ENCODE measurements around the gene HS3ST3A1. TPM values are rescaled to one million over a fixed set of nuclear protein-coding genes. Genes with fewer than 3 reads are reported as not detected.

The HS3ST3A1 gene
- total and polyA plus RNA-seq, 12 donors: 0.12 to 4.1 (median 1.6) TPM; not detected in 1

DNA sequence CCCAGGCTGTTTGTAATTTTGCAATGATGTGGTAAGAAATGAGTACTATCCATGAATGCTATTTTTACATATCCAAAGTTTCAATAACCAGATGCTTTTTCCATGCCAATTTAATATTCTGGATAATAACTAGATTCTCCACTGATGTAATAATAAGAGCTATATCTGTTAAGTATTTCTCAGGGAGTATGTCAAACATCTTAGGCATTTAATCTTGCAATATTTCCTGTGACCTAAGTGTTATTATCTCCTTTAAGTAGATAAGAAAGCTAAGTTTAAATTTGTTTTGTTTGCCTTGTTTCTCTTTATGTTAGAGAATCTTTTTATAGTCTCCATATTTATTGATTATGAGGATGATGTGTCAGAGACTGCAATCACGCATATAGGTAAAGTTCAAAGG is 32.3 kb upstream of the HS3ST3A1 start:
- ATAC-seq: no peak
- Histone ChIP-seq H3K4me3 (no peak overlapping the region), H3K27me3 (no peaks in the 10 kb centered on the region), H3K27ac (no peak overlapping the region), H3K36me3 (no peaks in the 10 kb centered on the region), H3K4me1 (peaks cover 0 to 3% (median 0%) of the 10 kb centered on the region in 9 donors), H3K9me3 (no peaks in the 10 kb centered on the region)
- intact Hi-C loops (cut with DNase I): no loop called here
- DNase-seq: no peak
- 91% methylated on average over 1 of the region's 1 CpG for WGBS, 2 donors
- TF ChIP-seq, protein P1, sequence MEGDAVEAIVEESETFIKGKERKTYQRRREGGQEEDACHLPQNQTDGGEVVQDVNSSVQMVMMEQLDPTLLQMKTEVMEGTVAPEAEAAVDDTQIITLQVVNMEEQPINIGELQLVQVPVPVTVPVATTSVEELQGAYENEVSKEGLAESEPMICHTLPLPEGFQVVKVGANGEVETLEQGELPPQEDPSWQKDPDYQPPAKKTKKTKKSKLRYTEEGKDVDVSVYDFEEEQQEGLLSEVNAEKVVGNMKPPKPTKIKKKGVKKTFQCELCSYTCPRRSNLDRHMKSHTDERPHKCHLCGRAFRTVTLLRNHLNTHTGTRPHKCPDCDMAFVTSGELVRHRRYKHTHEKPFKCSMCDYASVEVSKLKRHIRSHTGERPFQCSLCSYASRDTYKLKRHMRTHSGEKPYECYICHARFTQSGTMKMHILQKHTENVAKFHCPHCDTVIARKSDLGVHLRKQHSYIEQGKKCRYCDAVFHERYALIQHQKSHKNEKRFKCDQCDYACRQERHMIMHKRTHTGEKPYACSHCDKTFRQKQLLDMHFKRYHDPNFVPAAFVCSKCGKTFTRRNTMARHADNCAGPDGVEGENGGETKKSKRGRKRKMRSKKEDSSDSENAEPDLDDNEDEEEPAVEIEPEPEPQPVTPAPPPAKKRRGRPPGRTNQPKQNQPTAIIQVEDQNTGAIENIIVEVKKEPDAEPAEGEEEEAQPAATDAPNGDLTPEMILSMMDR (IDR thresholded peaks at IDR 0.05): no peak

DNA sequence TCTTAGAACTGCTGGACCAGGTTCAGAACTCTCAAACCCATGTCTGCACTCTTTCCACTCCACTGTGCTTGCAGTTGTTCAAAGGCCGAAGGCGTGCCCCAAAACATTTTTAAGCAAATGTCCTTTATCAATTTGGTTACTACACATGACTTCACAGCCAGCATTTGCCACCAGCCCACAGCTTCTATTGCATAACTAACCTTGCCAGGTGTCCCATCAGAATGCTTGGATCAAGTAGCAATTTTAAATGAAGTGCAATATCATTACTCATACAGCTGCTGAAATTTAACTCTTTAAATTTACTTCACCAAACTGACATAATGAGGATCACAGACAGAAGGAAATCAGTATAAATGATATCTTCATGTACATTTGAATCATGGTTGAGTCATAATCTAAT is 29.8 kb upstream of the HS3ST3A1 start:
- WGBS, 2 donors: 61 to 76% methylated on average over 2 of the region's 2 CpGs
- intact Hi-C loops (cut with DNase I): no loop called here
- ATAC-seq (no peak), DNase-seq (no peak)
- TF ChIP-seq, protein P1 (IDR thresholded peaks at IDR 0.05): no peak
- no peaks in the 10 kb centered on the region for H3K4me1 ChIP-seq
- no peaks in the 10 kb centered on the region for H3K9me3 ChIP-seq
- no peak overlapping the region for H3K4me3 ChIP-seq
- H3K27ac ChIP-seq: no peak overlapping the region
- H3K27me3 ChIP-seq: peaks cover 0 to 6% (median 0%) of the 10 kb centered on the region in 7 donors
- no peaks in the 10 kb centered on the region for H3K36me3 ChIP-seq

DNA sequence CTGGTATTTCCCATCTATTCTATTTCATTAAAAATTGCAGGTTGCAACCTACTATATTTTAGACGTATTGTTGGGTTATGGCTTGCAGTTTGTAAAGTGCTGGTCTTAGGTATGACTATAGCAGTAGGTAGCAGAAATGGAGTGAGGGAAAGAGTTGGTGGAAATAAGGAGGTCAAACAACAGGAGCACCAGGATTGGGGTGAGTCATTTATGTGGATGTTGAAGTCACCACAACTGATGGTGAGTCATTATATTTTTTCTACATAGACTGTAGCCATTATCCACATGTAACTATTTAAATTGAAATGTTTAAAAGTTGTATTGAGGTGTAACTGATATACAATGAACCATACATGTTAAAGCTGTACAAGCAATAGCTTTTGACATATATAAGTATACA is 25.0 kb upstream of the HS3ST3A1 start:
- H3K4me1 ChIP-seq: no peaks in the 10 kb centered on the region
- ATAC-seq: no peak
- peaks cover 0 to 6% (median 0%) of the 10 kb centered on the region in 7 donors for H3K27me3 ChIP-seq
- WGBS, 2 donors: 85 to 100% methylated on average over 1 of the region's 1 CpG
- no peak for DNase-seq
- no peak overlapping the region for H3K4me3 ChIP-seq
- no peaks in the 10 kb centered on the region for H3K36me3 ChIP-seq
- H3K9me3 ChIP-seq: peaks cover 0 to 6% (median 0%) of the 10 kb centered on the region in 11 donors
- intact Hi-C loops (cut with DNase I): no loop called here
- H3K27ac ChIP-seq: no peak overlapping the region
- TF ChIP-seq, protein P1 (IDR thresholded peaks at IDR 0.05): no peak

DNA sequence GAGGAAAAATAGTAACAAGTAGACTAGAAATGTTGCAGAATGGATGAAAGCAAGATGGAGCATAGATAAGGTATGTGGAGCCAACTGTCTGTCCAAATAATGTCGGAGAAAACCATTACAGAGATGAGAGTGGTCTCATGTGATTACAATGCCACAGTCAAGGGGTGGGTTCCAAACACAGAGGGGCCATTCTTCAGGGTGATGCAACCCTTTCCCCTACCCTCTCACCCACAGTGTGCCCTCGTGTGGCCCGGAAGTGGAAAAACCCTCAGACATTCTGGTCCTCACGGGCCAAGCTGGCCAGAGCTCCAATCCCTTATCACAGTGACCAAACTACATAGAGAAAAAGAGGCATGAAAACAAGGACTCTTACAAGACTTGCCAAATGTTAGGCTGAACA is 17.7 kb upstream of the HS3ST3A1 start:
- no peak for ATAC-seq
- TF ChIP-seq, protein P1 (IDR thresholded peaks at IDR 0.05): no peak
- no peak for DNase-seq
- Histone ChIP-seq H3K36me3 (no peaks in the 10 kb centered on the region), H3K4me1 (no peaks in the 10 kb centered on the region), H3K27me3 (peaks cover 0 to 2% (median 0%) of the 10 kb centered on the region in 7 donors), H3K9me3 (peaks cover 0 to 16% (median 0%) of the 10 kb centered on the region in 11 donors), H3K4me3 (no peak overlapping the region), H3K27ac (no peak overlapping the region)
- WGBS, 2 donors: 69 to 71% methylated on average over 4 of the region's 4 CpGs
- intact Hi-C loops (cut with DNase I): no loop called here

All from heart right ventricle (tissue), 16 donors.